ENCODE data around the gene CDX1. TPM values are rescaled to one million over a fixed set of nuclear protein-coding genes. Genes with fewer than 3 reads are reported as not detected.

The CDX1 gene
- total and polyA plus RNA-seq, 12 donors, result 0.13 to 0.32 TPM; not detected in 10

DNA sequence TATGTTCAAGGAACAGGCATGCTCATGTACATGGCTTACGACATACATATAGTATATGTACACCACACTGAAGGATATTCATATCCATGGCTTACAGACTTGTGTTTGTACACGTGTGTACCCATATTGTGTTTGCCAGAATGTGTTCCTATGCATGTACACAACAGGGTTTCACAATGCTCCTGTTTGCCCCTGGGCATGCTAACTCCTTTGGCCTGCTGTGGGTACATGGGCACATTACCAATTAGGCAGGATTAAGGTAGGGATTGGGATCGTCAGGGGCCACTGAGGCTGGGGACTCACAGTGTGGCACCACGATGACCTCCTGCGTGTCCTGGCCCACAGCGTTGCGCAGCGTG, 37.1 kb upstream of the CDX1 start:
- Histone ChIP-seq H3K9me3 (no peaks in the 10 kb centered on the region), H3K4me1 (peaks cover 2 to 45% (median 33%) of the 10 kb centered on the region in 9 donors), H3K27me3 (no peaks in the 10 kb centered on the region), H3K36me3 (peaks cover 0 to 98% (median 0%) of the 10 kb centered on the region in 9 donors), H3K27ac (peak overlapping the region in 4 of 10 donors; percentile 9 to 92 (median 44)), H3K4me3 (peak overlapping the region in 4 of 10 donors; percentile 9 to 30 (median 26))
- TF ChIP-seq, protein P1, sequence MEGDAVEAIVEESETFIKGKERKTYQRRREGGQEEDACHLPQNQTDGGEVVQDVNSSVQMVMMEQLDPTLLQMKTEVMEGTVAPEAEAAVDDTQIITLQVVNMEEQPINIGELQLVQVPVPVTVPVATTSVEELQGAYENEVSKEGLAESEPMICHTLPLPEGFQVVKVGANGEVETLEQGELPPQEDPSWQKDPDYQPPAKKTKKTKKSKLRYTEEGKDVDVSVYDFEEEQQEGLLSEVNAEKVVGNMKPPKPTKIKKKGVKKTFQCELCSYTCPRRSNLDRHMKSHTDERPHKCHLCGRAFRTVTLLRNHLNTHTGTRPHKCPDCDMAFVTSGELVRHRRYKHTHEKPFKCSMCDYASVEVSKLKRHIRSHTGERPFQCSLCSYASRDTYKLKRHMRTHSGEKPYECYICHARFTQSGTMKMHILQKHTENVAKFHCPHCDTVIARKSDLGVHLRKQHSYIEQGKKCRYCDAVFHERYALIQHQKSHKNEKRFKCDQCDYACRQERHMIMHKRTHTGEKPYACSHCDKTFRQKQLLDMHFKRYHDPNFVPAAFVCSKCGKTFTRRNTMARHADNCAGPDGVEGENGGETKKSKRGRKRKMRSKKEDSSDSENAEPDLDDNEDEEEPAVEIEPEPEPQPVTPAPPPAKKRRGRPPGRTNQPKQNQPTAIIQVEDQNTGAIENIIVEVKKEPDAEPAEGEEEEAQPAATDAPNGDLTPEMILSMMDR (IDR thresholded peaks at IDR 0.05), result no peak
- intact Hi-C loops (cut with DNase I), result loop anchor here in 2 of 10 donors (10.0 kb wide), 1 partner anchor 225 kb away; the partner anchor contains the start of gene TCOF1 (in 2 of the 2)
- DNase-seq, result no peak
- no peak for ATAC-seq
- WGBS, 2 donors, result 57 to 75% methylated on average over 8 of the region's 8 CpGs

- TF ChIP-seq, protein P1 (IDR thresholded peaks at IDR 0.05), result peak; percentile 86 to 97 (median 94)
- 23 to 31% methylated on average over 25 of the region's 25 CpGs for WGBS, 2 donors
- Histone ChIP-seq H3K4me1 (peaks cover 2 to 49% (median 33%) of the 10 kb centered on the region in 9 donors), H3K36me3 (peaks cover 0 to 99% (median 0%) of the 10 kb centered on the region in 9 donors), H3K9me3 (no peaks in the 10 kb centered on the region), H3K27me3 (no peaks in the 10 kb centered on the region), H3K27ac (peak overlapping the region in 6 of 10 donors; percentile 16 to 92 (median 34)), H3K4me3 (peak overlapping the region in 4 of 10 donors; percentile 9 to 30 (median 26))
- peak; percentile 71 to 76 for DNase-seq
- peak; percentile 35 to 81 (median 79) for ATAC-seq
- intact Hi-C loops (cut with DNase I), result loop anchor here (1.0 to 10.0 kb wide), 7 partner anchors 87 to 305 kb away; partner anchors contain the start of gene TCOF1 (in 3 of the 10)
These were observed 36.6 kb upstream of the CDX1 start for GRCh38 chr5:150129813-150130492.

DNA sequence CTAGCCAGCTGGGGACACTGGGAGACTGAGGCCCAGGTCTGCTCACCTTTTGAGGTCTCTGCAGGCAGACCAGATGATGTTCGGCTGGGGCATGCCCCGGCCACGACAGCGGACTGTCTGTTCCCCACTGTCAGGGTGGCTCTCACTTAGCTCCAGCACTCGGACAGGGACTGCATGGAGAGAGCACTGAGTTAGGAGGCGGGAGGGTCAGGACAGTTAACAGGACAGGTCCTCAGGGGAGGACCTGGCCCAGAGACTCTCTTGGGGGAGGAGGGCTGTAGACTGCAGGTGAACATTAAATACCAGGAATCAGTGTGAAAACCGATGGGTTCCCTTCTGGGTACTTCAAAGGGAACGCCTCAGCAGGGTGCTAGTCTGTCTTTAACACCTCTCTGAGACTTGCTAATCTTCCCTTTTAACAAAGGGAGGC, 36.1 kb upstream of the CDX1 start:
- TF ChIP-seq, protein P1 (IDR thresholded peaks at IDR 0.05), result no peak
- intact Hi-C loops (cut with DNase I), result loop anchor here (1.0 to 10.0 kb wide), 7 partner anchors 86 to 304 kb away; partner anchors contain the start of gene TCOF1 (in 1 of the 10)
- Histone ChIP-seq H3K27ac (peak overlapping the region in 6 of 10 donors; percentile 16 to 92 (median 28)), H3K9me3 (no peaks in the 10 kb centered on the region), H3K27me3 (no peaks in the 10 kb centered on the region), H3K36me3 (peaks cover 0 to 96% (median 0%) of the 10 kb centered on the region in 9 donors), H3K4me3 (no peak overlapping the region), H3K4me1 (peaks cover 2 to 54% (median 33%) of the 10 kb centered on the region in 9 donors)
- no peak for DNase-seq
- ATAC-seq, result peak in 1 of 8 donors; percentile 1
- 80 to 84% methylated on average over 8 of the region's 8 CpGs for WGBS, 2 donors

DNA sequence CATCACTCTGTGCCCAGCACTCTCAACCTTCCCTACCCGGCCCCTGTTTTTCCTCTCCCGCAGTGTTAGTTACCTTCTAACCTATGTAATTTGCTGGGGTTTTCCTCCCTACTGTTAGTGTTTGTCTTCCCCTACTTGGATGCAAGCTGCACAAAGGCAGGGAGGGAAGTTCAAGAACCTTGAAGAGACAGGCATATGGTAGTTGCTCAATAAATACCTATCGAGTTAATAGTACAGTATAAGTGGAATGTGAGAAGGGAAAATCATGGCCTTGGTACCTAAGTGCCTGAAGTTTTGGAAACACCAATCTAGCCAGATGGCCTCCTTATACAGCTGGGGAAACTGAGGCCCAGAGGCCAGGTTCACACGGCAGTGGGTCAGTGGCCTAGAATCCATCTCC, 35.1 kb upstream of the CDX1 start:
- H3K27me3 ChIP-seq, result no peaks in the 10 kb centered on the region
- H3K36me3 ChIP-seq, result peaks cover 0 to 96% (median 0%) of the 10 kb centered on the region in 9 donors
- peak overlapping the region in 5 of 10 donors; percentile 22 to 92 (median 35) for H3K27ac ChIP-seq
- H3K9me3 ChIP-seq, result no peaks in the 10 kb centered on the region
- no peak overlapping the region for H3K4me3 ChIP-seq
- DNase-seq, result no peak
- 85 to 91% methylated on average over 4 of the region's 4 CpGs for WGBS, 2 donors
- intact Hi-C loops (cut with DNase I), result loop anchor here in 7 of 10 donors (2.0 to 10.0 kb wide), 5 partner anchors 85 to 303 kb away; partner anchors contain the start of gene TCOF1 (in 1 of the 7)
- no peak for ATAC-seq
- TF ChIP-seq, protein P1 (IDR thresholded peaks at IDR 0.05), result no peak
- H3K4me1 ChIP-seq, result peaks cover 5 to 64% (median 40%) of the 10 kb centered on the region in 9 donors

Measured in heart right ventricle (tissue), 16 donors.